ENCODE measurements around the gene C20orf144. TPM values are rescaled to one million over a fixed set of nuclear protein-coding genes. Genes with fewer than 3 reads are reported as not detected.

Gene C20orf144
- total and polyA plus RNA-seq, 9 of the 15 experiments (the other 6 are each of a cell fraction or from before 2014, with no cell fraction given) = 0.04 to 0.23 (median 0.11) TPM; not detected in 2

DNA sequence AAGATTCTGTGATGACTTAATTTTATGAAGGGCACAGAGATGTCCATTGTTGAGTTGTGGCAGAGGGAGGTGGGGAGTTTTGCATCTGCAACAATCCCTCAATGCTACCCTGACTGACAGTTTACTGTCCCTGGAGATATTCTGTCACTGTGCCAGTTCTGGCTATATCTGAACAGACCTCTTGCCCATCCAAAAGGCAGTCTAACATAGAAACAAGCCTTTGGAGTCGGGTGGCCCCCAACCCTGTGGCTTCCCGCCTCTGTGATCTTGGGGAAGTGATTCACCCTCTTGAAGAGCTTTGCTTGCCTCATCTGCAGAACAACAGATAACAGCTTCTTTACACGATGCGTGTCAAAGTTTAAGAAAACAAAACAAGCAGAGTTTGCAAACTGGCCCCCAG lies 27.8 kb downstream of the C20orf144 start (continued):
- TF ChIP-seq, protein P1, sequence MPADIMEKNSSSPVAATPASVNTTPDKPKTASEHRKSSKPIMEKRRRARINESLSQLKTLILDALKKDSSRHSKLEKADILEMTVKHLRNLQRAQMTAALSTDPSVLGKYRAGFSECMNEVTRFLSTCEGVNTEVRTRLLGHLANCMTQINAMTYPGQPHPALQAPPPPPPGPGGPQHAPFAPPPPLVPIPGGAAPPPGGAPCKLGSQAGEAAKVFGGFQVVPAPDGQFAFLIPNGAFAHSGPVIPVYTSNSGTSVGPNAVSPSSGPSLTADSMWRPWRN (IDR thresholded peaks at IDR 0.05; ENCODE audit: low read depth) = peak; percentile 59; the same call in 1 of the 2 replicates
- TF ChIP-seq PCBP1 (IDR thresholded peaks at IDR 0.05; ENCODE audit: low read depth, low read length, poor library complexity, severe bottlenecking) (no peak), NCOA6 (IDR thresholded peaks at IDR 0.05) (no peak), RNF2 (IDR thresholded peaks at IDR 0.05) (peak; percentile 87), MTA3 (IDR thresholded peaks at IDR 0.05; ENCODE audit: borderline replicate concordance) (peak; percentile 57; the same call in 1 of the 2 replicates), BCOR (IDR thresholded peaks at IDR 0.05) (peak; percentile 38; the same call in 1 of the 2 replicates), STAG1 (CRISPR knock-in tag; IDR thresholded peaks at IDR 0.05; ENCODE audit: borderline replicate concordance) (no peak), MTF1 (CRISPR knock-in tag; IDR thresholded peaks at IDR 0.05; ENCODE audit: borderline replicate concordance) (no peak), CXXC5 (CRISPR knock-in tag; IDR thresholded peaks at IDR 0.05) (peak; percentile 79), TEAD4 (IDR thresholded peaks at IDR 0.05; ENCODE audit: low read length) (peak; percentile 94), TEAD4 (CRISPR knock-in tag; IDR thresholded peaks at IDR 0.05; ENCODE audit: borderline replicate concordance) (no peak), C11orf30 (IDR thresholded peaks at IDR 0.05; ENCODE audit: low read depth) (0 out of 2 replicates have a peak, but pooled peaks have one; percentile 4), ATF1 (CRISPR knock-in tag; IDR thresholded peaks at IDR 0.05) (no peak), ATF1 (tag; IDR thresholded peaks at IDR 0.05) (peak; percentile 46; the same call in 1 of the 2 replicates), CBX3 (IDR thresholded peaks at IDR 0.05; ENCODE audit: borderline replicate concordance in 1 of 2, low read length in 2 of 2) (peak in 1 of 2 experiments; percentile 16; a peak in 1 of 3 replicates), GTF2A2 (tag; IDR thresholded peaks at IDR 0.05) (no peak), HEY1 (CRISPR knock-in tag; IDR thresholded peaks at IDR 0.05; ENCODE audit: borderline replicate concordance) (no peak), SMARCA5 (IDR thresholded peaks at IDR 0.05) (no peak)
- TF ChIP-seq, protein P2, sequence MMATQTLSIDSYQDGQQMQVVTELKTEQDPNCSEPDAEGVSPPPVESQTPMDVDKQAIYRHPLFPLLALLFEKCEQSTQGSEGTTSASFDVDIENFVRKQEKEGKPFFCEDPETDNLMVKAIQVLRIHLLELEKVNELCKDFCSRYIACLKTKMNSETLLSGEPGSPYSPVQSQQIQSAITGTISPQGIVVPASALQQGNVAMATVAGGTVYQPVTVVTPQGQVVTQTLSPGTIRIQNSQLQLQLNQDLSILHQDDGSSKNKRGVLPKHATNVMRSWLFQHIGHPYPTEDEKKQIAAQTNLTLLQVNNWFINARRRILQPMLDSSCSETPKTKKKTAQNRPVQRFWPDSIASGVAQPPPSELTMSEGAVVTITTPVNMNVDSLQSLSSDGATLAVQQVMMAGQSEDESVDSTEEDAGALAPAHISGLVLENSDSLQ (IDR thresholded peaks at IDR 0.05) = peak; percentile 88
- TF ChIP-seq, protein P3, sequence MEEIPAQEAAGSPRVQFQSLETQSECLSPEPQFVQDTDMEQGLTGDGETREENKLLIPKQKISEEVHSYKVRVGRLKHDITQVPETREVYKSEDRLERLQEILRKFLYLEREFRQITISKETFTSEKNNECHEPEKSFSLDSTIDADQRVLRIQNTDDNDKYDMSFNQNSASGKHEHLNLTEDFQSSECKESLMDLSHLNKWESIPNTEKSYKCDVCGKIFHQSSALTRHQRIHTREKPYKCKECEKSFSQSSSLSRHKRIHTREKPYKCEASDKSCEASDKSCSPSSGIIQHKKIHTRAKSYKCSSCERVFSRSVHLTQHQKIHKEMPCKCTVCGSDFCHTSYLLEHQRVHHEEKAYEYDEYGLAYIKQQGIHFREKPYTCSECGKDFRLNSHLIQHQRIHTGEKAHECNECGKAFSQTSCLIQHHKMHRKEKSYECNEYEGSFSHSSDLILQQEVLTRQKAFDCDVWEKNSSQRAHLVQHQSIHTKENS (CRISPR knock-in tag; IDR thresholded peaks at IDR 0.05) = no peak
- TF ChIP-seq, protein P4, sequence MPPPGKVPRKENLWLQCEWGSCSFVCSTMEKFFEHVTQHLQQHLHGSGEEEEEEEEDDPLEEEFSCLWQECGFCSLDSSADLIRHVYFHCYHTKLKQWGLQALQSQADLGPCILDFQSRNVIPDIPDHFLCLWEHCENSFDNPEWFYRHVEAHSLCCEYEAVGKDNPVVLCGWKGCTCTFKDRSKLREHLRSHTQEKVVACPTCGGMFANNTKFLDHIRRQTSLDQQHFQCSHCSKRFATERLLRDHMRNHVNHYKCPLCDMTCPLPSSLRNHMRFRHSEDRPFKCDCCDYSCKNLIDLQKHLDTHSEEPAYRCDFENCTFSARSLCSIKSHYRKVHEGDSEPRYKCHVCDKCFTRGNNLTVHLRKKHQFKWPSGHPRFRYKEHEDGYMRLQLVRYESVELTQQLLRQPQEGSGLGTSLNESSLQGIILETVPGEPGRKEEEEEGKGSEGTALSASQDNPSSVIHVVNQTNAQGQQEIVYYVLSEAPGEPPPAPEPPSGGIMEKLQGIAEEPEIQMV (tag; conservative IDR thresholded peaks at IDR 0.05; ENCODE audit: low read depth) = no peak
- TF ChIP-seq, protein P5, sequence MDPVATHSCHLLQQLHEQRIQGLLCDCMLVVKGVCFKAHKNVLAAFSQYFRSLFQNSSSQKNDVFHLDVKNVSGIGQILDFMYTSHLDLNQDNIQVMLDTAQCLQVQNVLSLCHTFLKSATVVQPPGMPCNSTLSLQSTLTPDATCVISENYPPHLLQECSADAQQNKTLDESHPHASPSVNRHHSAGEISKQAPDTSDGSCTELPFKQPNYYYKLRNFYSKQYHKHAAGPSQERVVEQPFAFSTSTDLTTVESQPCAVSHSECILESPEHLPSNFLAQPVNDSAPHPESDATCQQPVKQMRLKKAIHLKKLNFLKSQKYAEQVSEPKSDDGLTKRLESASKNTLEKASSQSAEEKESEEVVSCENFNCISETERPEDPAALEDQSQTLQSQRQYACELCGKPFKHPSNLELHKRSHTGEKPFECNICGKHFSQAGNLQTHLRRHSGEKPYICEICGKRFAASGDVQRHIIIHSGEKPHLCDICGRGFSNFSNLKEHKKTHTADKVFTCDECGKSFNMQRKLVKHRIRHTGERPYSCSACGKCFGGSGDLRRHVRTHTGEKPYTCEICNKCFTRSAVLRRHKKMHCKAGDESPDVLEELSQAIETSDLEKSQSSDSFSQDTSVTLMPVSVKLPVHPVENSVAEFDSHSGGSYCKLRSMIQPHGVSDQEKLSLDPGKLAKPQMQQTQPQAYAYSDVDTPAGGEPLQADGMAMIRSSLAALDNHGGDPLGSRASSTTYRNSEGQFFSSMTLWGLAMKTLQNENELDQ (CRISPR knock-in tag; IDR thresholded peaks at IDR 0.05; ENCODE audit: borderline replicate concordance) = no peak
- TF ChIP-seq, protein P6, sequence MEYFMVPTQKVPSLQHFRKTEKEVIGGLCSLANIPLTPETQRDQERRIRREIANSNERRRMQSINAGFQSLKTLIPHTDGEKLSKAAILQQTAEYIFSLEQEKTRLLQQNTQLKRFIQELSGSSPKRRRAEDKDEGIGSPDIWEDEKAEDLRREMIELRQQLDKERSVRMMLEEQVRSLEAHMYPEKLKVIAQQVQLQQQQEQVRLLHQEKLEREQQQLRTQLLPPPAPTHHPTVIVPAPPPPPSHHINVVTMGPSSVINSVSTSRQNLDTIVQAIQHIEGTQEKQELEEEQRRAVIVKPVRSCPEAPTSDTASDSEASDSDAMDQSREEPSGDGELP (CRISPR knock-in tag; IDR thresholded peaks at IDR 0.05; ENCODE audit: borderline replicate concordance) = peak; percentile 26; the same call in 1 of the 2 replicates

Measured in K562 (cell line).